ENCODE results near the gene GIPC2.

The GIPC2 gene

GRCh38 chr1:78156805-78157521 is 111.2 kb downstream of the GIPC2 start:
- DNase-seq (ENCODE audit: low read depth) = peak; percentile 91
- TF ChIP-seq CTCF (conservative IDR thresholded peaks at IDR 0.05; ENCODE audit: control insufficient read depth, insufficient read depth, low read depth, low read length) = no peak
- no peak overlapping the region for H3K4me3 ChIP-seq (ENCODE audit: control insufficient read depth, low read depth, low read length)

- no peak for DNase-seq (ENCODE audit: low read depth)
- no peak for TF ChIP-seq CTCF (conservative IDR thresholded peaks at IDR 0.05; ENCODE audit: control insufficient read depth, insufficient read depth, low read depth, low read length)
- no peak overlapping the region for H3K4me3 ChIP-seq (ENCODE audit: control insufficient read depth, low read depth, low read length)
These were observed 120.0 kb downstream of the GIPC2 start for GRCh38 chr1:78165816-78166215.

- H3K4me3 ChIP-seq (ENCODE audit: control insufficient read depth, low read depth, low read length) = no peak overlapping the region
- peak; percentile 71 for DNase-seq (ENCODE audit: low read depth)
- no peak for TF ChIP-seq CTCF (conservative IDR thresholded peaks at IDR 0.05; ENCODE audit: control insufficient read depth, insufficient read depth, low read depth, low read length)
These were observed 122.5 kb downstream of the GIPC2 start for GRCh38 chr1:78168306-78168705.

- no peak for TF ChIP-seq CTCF (conservative IDR thresholded peaks at IDR 0.05; ENCODE audit: control insufficient read depth, insufficient read depth, low read depth, low read length)
- H3K4me3 ChIP-seq (ENCODE audit: control insufficient read depth, low read depth, low read length) = no peak overlapping the region
- no peak for DNase-seq (ENCODE audit: low read depth)
These were observed 125.1 kb downstream of the GIPC2 start for GRCh38 chr1:78170859-78171258.

GRCh38 chr1:78171736-78172590 is 126.2 kb downstream of the GIPC2 start:
- DNase-seq (ENCODE audit: low read depth) = peak; percentile 71
- no peak for TF ChIP-seq CTCF (conservative IDR thresholded peaks at IDR 0.05; ENCODE audit: control insufficient read depth, insufficient read depth, low read depth, low read length)
- H3K4me3 ChIP-seq (ENCODE audit: control insufficient read depth, low read depth, low read length) = no peak overlapping the region

- DNase-seq (ENCODE audit: low read depth) = peak; percentile 94
- no peak overlapping the region for H3K4me3 ChIP-seq (ENCODE audit: control insufficient read depth, low read depth, low read length)
- TF ChIP-seq CTCF (conservative IDR thresholded peaks at IDR 0.05; ENCODE audit: control insufficient read depth, insufficient read depth, low read depth, low read length) = no peak
These were observed 130.7 kb downstream of the GIPC2 start for GRCh38 chr1:78176448-78176847.

Data from fibroblast of mammary gland (primary cell).